GM19240 (cell line): ENCODE results near the gene SSTR5.

Source experiments
- DNase-seq: peaks from one replicate; pipeline ENCODE4 v3.0.0; 2011; ENCODE audit warnings: low spot score; ENCODE audit not compliant: insufficient read length

Gene SSTR5

DNA sequence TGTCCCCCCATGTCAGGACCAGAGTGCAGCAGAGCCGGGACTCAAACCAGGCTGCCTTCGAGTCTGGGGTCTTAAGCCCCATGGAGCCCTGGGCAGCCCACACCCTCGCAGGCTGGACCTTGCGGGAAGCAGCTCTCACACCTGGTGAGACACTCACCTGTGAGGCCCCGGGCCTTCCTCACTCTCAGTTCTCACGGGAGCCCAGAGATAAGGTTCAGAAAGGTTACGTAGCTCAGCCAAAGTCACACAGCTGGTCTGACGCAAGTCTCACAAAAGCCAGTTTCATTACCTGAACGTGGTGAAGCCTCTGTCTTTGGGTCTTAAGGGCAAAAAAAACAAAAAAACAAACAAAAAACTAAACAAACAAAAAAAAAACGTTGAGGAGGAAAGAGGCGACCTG is 32.8 kb upstream of the SSTR5 start:
- no peak for DNase-seq

- no peak for DNase-seq
Observed at GRCh38 chr16:1040346-1040745, 32.2 kb upstream of the SSTR5 start.

DNA sequence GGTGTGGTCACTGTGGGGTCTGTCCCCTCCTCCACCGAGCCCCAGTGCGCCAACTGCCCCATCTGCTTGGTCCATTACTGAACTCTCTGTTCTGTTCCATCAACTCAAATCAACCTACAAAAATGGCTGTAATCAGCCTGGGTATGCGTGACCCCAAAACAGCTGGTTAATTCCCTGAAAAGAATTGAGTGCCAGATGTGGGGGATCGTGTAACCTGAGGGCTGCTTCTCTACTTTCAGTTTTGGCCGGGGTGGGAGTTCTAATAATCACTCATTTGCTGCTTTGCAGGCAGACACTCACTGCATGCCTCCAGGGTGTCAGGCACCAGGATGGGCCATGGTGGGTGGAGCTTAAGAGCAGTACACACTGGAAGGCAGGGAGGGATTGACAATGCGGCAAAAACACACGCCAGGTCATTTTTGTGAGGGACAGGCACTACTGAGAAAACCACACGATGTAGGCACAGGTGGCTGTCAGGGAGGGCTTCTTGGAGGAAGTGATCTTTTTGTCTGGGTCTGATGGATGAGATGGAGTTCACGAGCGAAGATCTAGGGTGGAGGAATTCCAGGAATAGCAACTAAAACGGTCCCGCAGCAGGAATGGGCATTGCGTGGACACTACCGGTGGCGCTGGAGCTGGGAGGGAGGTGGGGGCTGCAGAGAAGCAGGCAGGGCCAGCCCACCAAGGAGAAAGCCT is 30.4 kb upstream of the SSTR5 start:
- no peak for DNase-seq

DNA sequence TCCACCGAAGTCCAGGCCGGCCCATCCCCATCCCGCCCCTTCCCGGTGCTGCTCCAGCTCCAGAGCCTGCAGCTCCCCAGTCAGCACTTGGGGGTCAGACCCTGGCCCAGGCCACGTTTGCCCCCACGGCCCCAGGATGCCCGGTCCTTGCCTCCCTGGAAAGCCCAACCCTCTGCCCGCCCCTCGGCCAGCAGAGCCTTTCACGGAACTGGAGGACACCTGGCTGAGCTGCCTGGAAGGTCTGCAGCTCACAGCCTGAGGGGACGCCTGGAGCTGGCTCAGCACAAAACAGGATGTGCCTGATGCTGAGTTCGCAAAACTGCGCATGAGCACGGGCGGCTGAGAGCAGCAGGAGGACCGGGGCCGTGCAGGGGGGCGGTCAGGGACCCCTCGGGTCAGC is 29.7 kb upstream of the SSTR5 start:
- DNase-seq, result no peak

DNA sequence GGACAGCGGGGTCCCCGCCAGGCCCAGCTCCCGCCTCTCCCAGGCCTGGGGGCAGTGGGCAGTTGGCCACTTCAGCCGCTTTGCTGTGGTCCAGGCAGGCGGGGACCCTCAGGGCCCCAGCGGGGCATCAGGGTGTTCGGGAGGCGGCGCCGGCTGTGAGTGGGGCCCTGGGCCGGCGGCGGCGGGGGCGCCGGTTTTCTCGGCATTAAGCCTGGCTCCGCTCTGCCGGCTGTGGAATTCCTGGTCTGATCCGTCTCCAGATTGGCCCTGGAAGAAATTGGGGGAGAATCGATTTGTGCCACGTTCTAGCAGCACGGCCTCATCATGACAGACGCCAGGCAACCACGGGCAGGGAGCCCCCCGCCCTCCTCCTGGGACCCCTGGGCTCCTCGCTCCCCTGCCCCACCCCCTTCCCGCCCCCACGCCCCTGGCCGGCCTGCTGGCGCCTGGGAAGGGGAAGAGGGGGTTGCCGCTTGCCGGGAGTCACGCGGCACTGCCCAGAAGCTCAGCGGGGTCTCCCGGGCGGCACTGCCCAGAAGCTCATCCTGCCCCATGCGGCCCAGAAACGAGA is 28.6 kb upstream of the SSTR5 start:
- DNase-seq, result no peak

- DNase-seq, result no peak
Observed at GRCh38 chr16:1044460-1045309, 27.9 kb upstream of the SSTR5 start.

DNA sequence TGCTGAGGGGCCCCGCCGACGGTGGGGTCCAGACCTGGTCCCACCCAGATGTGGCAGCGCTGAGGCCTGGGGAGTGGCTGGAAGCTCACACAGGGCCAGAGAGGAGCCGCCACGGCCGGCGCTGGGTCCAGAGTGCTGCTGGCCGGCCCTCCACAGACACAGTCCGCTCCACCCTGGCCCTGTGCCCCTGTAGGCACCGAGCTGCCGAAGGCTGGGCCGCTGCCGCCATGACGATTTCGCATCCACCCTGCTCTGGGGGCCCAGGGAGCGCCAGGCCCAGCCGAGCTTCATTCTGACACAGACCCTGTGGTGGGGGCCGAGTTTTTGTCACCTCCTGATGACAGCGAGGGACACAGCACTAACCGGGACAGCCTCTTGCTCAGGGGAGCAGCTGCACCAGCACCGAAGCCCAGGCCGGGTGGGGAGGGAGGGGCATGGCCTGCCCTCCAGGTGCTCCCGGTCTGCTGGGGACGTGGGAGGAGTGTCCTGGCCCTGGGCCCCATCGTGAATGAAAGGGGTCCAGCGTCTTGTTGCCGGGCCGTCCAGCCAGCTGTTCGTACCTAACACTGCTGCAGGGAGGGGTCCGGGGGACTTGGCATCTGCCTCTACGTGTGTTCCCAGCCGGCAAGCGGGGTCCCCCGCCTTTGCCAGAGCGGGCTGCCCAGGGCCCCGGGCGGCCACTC is 27.1 kb upstream of the SSTR5 start:
- DNase-seq, result no peak

DNA sequence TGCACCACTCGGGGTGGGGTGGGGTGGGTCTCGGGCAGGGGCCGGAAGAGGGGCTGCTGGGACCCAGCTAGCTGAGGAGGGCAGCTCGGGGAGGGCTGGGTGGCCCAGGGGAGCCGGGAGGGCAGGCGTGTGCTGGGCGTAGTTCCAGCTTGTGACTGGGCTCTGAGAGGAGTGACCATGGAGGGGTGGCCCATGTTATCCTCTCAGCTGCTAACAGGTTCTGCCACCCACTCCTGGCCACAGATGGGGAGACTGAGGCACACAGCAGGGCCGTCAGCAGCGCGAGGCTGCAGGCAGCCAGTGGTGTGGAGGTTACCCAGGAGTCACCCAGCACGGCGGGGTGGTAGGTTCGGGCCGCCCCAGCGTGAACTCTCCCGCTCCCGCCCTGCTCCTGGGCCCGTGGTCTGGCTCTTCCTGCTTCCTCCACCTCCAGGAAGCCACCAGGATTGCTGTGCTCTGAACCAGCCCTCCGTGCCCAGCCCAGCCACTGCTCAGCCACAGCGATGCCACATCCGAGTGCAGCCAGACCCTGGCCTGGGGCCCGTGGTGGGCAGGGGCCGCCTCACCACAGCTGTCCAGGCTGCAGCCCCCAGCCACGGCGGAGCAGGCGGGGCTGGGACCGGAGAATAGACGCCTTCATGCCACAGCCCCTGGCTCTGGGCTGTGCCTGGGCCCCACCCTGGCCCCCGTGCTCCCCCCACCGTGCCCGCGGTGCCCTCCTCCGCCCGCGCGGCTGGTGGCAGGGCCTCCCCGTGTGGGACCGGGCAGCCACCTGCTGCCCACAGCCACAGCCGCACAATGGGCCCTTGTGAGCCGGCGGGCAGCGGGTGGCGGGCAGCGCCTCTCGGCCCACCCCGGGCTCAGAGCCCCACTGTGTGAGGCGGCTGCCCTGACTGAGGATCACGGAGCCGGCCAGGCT is 26.3 kb upstream of the SSTR5 start:
- DNase-seq, result no peak

- DNase-seq, result no peak
Observed at GRCh38 chr16:1047123-1047522, 25.4 kb upstream of the SSTR5 start.

DNA sequence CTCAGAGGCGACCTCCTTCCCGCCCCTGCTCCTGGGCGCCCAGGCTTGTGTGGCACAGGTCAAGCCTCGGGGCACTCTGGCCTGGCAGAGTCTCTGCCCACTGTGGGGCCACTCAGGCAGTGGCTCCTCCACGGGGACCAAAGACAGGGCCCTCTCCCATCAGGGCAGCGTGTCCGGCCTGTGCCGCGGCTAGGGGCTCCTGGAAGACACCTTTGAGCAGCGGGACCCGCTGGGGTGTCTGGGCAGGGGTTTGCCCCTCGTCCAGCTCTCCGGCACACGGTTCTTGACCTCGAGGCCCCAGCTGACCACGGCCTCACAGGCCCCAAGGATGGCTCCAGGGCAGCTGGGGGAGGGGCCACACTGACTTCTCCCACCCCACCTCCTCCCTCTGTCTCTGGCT is 24.7 kb upstream of the SSTR5 start:
- DNase-seq, result no peak

DNA sequence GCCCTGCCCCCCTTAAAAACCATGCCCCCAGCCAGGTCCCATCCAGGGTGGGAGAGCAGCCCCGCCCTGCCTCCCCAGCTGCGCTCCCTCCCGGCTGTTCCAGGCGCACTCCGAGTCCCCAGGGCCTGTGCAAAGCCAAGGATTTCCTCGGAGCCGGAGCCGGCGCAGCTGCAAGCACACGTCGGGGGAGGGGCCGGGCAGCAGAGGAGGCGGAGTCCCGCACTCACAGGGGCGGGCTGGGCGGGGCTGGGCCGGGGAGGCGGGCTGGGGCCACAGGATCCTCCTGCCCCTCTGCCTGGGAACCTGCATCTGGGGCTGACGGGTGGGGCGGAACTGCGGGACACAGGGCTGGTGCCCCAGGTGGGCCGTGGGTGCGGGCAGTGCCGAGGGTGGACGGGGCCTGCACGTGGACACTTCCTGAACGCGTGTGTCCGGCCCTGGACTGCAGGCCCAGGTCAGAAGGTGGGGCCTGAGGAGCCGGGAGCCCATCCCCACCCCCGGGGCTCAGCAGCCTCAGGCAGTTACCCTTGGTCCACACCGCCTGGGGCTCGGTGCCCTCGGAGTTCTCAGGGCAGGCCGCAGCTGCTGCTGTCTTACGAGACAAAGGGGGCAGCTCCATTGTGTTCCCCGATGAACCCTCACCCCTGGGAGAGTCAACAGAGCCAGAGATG is 24.0 kb upstream of the SSTR5 start:
- DNase-seq, result no peak

- DNase-seq, result no peak
Observed at GRCh38 chr16:1049113-1049975, 23.2 kb upstream of the SSTR5 start.

DNA sequence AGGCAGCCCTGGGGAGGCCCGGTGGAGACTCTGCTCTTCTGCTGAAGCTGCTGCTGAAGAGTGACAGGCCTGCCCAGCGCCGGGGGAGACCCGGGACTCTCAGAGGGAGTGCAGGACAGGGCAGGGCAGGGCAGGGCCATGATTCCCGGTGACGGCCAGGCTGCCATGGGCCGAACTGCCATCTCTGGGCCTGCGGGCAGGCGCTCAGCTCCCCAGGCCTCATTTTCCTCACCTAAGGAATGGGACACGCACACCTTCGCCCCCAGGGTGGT is 22.6 kb upstream of the SSTR5 start:
- DNase-seq, result no peak

DNA sequence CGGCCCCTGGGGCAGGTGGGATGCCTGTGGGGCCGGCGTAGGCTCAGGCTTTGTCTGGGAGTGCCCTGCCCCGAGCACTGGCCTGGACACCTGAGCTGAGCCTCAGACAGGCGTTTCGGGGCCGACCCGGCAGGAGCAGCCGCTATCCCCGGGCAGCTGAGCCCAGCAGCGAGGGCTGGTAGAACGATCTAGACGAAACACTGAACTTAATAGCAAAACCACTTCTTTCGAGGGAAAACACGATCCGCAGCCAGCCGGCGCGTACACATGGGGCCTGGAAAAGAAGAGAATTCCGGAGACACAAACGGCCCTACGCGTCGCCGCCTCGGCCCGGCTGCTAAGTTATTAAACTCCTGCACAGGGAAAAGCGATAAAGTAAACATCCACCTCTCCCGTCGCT is 22.0 kb upstream of the SSTR5 start:
- DNase-seq, result no peak

DNA sequence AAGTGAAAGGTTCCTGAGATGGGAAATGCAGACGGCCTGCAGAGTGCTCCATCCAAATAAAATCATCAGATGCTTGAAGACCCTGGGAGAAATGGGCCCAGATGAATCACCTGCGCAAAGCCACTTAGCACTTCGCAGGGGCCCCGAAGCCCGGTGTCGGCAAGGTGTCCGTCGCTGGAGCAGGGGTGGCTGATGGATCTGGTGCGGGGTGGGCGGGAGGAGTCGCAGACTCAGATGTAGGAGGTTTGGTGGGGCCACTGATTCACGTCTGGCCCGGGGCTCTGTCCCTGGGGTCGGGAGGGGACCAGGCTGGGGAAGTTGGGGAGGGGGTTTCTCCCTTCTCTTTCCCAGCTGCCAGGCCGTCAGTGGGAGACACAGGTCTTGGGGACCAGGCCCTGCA is 21.6 kb upstream of the SSTR5 start:
- no peak for DNase-seq

GRCh38 chr16:1051446-1051845 is 21.1 kb upstream of the SSTR5 start:
- DNase-seq, result no peak

DNA sequence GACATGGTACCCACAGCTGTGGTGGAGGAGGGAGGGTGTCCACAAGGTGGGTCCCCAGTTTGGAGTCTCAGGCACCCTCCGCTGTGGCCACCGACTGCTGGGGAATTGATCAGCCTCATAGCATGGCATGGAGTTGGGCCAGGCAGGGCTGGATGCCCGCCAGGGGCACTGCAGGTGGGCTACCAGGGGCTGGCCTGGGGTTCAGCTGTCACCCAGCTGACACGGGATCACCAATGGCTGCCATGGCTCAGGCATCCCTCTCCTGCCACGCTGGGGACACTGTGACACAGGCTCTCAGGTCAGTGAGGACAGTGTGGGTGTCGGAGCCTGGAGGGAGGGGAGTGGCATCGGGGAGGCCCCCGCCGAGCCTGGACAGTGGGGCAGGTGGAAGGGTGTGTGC is 19.8 kb upstream of the SSTR5 start:
- DNase-seq, result no peak

DNA sequence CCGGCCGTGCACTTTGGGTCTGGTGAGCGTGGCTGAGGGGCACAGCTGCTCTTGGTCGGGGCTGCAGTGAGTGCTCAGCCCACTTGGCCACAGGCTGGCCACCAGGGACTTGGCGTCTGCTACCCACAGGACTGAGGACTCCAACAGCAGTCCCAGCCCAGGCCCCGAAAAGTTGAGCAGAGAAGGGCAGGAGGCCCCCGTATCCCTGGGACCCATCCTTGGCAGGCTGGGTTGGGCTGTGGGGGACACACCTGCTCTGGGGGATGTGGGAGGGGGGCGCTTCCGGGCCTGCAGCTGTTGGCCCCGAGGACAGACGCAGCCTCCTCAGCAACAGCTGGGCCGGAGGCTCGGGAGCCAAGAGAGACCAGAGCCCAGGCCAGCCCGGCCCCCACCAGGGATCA is 19.4 kb upstream of the SSTR5 start:
- no peak for DNase-seq

DNA sequence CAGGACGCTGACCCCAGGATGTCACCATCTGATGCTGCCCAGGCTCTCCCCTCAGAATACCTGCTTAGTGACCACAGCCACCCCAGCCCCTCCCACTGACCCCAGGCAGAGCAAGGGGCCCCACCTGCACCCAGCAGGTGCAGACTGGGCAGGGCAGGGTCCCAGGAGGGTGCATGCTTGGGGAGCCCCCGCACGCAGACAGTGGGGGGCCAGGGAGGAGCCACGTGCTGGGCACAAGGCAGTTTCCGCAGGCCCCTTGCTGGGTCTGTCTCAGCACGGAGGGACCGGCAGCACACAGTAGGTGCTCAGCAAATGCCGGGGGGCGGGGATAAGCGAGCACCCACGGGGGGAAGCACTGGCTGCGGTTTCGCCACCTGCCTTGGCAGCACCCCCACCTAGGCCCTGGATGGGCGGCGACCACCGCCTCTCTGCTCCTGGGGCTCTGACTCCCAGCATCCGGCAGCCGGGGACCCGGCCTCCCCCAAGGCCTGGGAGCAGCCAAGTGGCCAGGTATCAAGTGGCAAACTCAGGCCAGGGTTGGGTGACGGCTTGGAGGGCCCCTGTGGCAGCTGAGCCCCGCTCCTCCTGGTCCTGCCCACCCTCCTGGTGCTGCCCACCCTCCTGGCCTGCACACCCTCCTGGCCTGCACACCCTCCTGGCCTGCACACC is 18.7 kb upstream of the SSTR5 start:
- DNase-seq, result no peak
